ENCODE data around the gene FAM187B. TPM values are rescaled to one million over a fixed set of nuclear protein-coding genes. Genes with fewer than 3 reads are reported as not detected.
"Not testable (repeated sequence)": the region's sequence is repeated elsewhere in the genome, so short reads cannot be mapped to it uniquely, and the experiment has no call there.

FAM187B gene
- polyA plus RNA-seq, 1 donor: not detected

DNA sequence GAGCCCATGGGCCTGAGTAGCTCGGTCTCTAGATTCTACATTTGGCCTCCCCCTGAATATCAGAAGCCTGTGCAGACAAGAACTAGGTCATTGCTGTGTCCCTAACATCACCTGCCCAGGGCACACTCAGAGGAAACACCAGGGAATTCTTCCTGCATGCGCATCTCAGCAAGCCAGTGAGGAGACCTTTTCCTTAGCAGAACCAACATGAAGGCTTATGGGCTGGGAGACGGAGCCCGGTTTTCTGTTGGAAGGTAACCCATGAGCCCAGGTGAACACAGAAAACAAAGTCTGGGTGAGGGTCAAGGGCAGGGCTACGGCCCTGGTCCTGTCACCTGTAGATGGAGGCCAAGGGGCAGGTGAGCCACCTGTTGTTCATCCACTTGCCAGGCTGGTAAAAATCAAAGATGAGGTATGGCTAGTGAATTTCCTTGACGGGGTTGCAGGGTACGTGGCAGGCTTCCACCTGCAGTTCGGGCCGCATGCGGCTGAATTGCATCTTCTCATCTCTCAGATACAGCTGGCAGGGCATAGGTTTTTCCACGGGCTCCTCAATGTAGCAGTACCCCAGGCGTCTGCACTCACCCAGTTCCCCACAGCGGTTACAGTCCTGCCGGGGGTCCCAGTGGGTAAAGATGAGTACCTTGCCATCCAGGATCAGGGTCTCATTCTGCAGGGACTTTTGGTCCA, 3.6 kb upstream of the FAM187B start:
- Histone ChIP-seq H3K4me3 (ENCODE audit: low read length) (no peak overlapping the region), H3K36me3 (ENCODE audit: control insufficient read depth, insufficient read depth, low read length) (no peaks in the 10 kb centered on the region), H3K27me3 (ENCODE audit: control insufficient read depth, insufficient read depth, low read length) (no peaks in the 10 kb centered on the region), H3K9me3 (ENCODE audit: control insufficient read depth, low read depth, low read length) (no peaks in the 10 kb centered on the region), H3K4me1 (ENCODE audit: control insufficient read depth, insufficient read depth, low read length) (no peaks in the 10 kb centered on the region), H3K27ac (ENCODE audit: low read length) (no peak overlapping the region)
- WGBS (ENCODE audit: insufficient coverage, low lambda C conversion rate): no CpG with 5 or more reads among the region's 14 CpGs
- no peak for DNase-seq

GRCh38 chr19:35229601-35230000, 1.1 kb upstream of the FAM187B start:
- Histone ChIP-seq H3K9me3 (ENCODE audit: control insufficient read depth, low read depth, low read length) (no peaks in the 10 kb centered on the region), H3K4me3 (ENCODE audit: low read length) (no peak overlapping the region), H3K36me3 (ENCODE audit: control insufficient read depth, insufficient read depth, low read length) (no peaks in the 10 kb centered on the region), H3K4me1 (ENCODE audit: control insufficient read depth, insufficient read depth, low read length) (peaks cover 10% of the 10 kb centered on the region), H3K27ac (ENCODE audit: low read length) (no peak overlapping the region), H3K27me3 (ENCODE audit: control insufficient read depth, insufficient read depth, low read length) (no peaks in the 10 kb centered on the region)
- DNase-seq: no peak
- WGBS (ENCODE audit: insufficient coverage, low lambda C conversion rate): 90% methylated on average over 3 of the region's 8 CpGs

- H3K27ac ChIP-seq (ENCODE audit: low read length): no peak overlapping the region
- H3K4me3 ChIP-seq (ENCODE audit: low read length): no peak overlapping the region
- no CpG with 5 or more reads among the region's 5 CpGs for whole genome bisulfite sequencing (ENCODE audit: insufficient coverage, low lambda C conversion rate)
- peaks cover 10% of the 10 kb centered on the region for H3K4me1 ChIP-seq (ENCODE audit: control insufficient read depth, insufficient read depth, low read length)
- no peaks in the 10 kb centered on the region for H3K9me3 ChIP-seq (ENCODE audit: control insufficient read depth, low read depth, low read length)
- DNase-seq: no peak
- H3K27me3 ChIP-seq (ENCODE audit: control insufficient read depth, insufficient read depth, low read length): no peaks in the 10 kb centered on the region
- H3K36me3 ChIP-seq (ENCODE audit: control insufficient read depth, insufficient read depth, low read length): no peaks in the 10 kb centered on the region
Observed at GRCh38 chr19:35226748-35227147, 1.8 kb downstream of the FAM187B start.

DNA sequence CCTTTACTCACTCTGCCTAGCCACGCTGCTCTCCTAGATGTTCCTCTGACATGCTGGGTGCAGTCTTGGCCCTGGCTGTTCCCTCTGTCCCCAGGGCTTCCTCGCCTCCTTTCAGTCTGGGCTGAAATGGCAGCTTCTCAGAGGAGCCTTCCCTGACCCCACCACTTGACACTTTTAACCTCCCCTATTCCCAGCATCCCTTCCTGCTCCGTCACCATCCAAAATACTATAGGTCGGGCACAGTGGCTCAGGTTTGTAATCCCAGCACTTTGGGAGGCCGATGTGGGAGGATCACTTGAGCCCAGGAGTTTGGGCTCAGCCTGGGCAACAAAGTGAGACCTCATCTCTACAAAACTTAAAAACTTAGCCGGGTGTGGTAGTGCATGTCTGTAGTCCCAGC, 2.6 kb downstream of the FAM187B start:
- Histone ChIP-seq H3K9me3 (ENCODE audit: control insufficient read depth, low read depth, low read length) (no peaks in the 10 kb centered on the region), H3K36me3 (ENCODE audit: control insufficient read depth, insufficient read depth, low read length) (no peaks in the 10 kb centered on the region), H3K4me1 (ENCODE audit: control insufficient read depth, insufficient read depth, low read length) (peaks cover 12% of the 10 kb centered on the region), H3K27me3 (ENCODE audit: control insufficient read depth, insufficient read depth, low read length) (no peaks in the 10 kb centered on the region), H3K27ac (ENCODE audit: low read length) (no peak overlapping the region), H3K4me3 (ENCODE audit: low read length) (no peak overlapping the region)
- WGBS (ENCODE audit: insufficient coverage, low lambda C conversion rate): no CpG with 5 or more reads among the region's 6 CpGs
- DNase-seq: no peak

GRCh38 chr19:35224681-35225571, 3.6 kb downstream of the FAM187B start:
- no CpG with 5 or more reads among the region's 41 CpGs for WGBS (ENCODE audit: insufficient coverage, low lambda C conversion rate)

DNA sequence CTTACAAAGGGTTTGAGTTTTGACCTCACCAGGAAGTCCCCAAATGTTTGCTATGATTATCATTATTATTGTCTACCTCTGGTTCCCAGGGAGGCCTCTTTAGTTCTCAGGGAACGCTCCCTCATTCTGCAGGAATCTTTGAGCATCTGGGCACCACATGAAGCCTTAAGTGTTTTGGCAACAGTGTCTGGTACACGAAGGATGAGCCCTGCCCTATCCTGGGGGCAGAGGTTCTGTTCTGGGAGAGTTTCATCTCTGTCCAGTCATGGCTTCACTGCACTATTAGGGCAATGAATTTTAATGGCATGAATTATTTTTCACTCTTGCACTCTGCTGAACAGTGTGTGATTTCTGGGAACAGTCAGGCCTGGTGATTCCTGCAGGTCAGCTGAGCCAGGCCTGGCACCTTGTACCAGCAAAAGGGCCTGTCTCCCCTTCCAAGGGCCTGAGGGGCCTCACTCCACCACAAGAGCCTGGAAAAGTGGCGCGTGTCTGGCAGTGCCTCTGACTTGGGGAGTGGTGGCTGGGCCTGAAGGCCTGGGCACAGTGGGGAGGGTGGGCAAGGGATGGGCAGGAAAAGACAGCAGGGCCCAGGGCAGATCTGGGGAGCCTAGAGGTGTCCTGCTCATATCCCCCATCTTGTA, 4.6 kb downstream of the FAM187B start:
- Histone ChIP-seq H3K27me3 (ENCODE audit: control insufficient read depth, insufficient read depth, low read length) (no peaks in the 10 kb centered on the region), H3K27ac (ENCODE audit: low read length) (no peak overlapping the region), H3K4me1 (ENCODE audit: control insufficient read depth, insufficient read depth, low read length) (peaks cover 20% of the 10 kb centered on the region), H3K9me3 (ENCODE audit: control insufficient read depth, low read depth, low read length) (no peaks in the 10 kb centered on the region), H3K36me3 (ENCODE audit: control insufficient read depth, insufficient read depth, low read length) (no peaks in the 10 kb centered on the region), H3K4me3 (ENCODE audit: low read length) (no peak overlapping the region)
- no peak for DNase-seq
- no CpG with 5 or more reads among the region's 4 CpGs for WGBS (ENCODE audit: insufficient coverage, low lambda C conversion rate)

More at GRCh38 chr19:35224681-35225571, 3.6 kb downstream of the FAM187B start:
- peak in 1 of 2 donors; percentile 72 for DNase-seq
- H3K4me1 ChIP-seq (ENCODE audit: control insufficient read depth, insufficient read depth, low read length): peaks cover 20% of the 10 kb centered on the region
- no peak overlapping the region for H3K27ac ChIP-seq (ENCODE audit: low read length)
- no peak overlapping the region for H3K4me3 ChIP-seq (ENCODE audit: low read length)
- H3K27me3 ChIP-seq (ENCODE audit: control insufficient read depth, insufficient read depth, low read length): no peaks in the 10 kb centered on the region
- no peaks in the 10 kb centered on the region for H3K9me3 ChIP-seq (ENCODE audit: control insufficient read depth, low read depth, low read length)
- no peaks in the 10 kb centered on the region for H3K36me3 ChIP-seq (ENCODE audit: control insufficient read depth, insufficient read depth, low read length)

- Histone ChIP-seq H3K27me3 (ENCODE audit: control insufficient read depth, insufficient read depth, low read length) (no peaks in the 10 kb centered on the region), H3K36me3 (ENCODE audit: control insufficient read depth, insufficient read depth, low read length) (no peaks in the 10 kb centered on the region), H3K4me1 (ENCODE audit: control insufficient read depth, insufficient read depth, low read length) (peaks cover 20% of the 10 kb centered on the region), H3K27ac (ENCODE audit: low read length) (no peak overlapping the region), H3K4me3 (ENCODE audit: low read length) (no peak overlapping the region), H3K9me3 (ENCODE audit: control insufficient read depth, low read depth, low read length) (no peaks in the 10 kb centered on the region)
- WGBS (ENCODE audit: insufficient coverage, low lambda C conversion rate): no CpG with 5 or more reads among the region's 6 CpGs
- DNase-seq: no peak
Observed at GRCh38 chr19:35223084-35223790, 5.3 kb downstream of the FAM187B start.

DNA sequence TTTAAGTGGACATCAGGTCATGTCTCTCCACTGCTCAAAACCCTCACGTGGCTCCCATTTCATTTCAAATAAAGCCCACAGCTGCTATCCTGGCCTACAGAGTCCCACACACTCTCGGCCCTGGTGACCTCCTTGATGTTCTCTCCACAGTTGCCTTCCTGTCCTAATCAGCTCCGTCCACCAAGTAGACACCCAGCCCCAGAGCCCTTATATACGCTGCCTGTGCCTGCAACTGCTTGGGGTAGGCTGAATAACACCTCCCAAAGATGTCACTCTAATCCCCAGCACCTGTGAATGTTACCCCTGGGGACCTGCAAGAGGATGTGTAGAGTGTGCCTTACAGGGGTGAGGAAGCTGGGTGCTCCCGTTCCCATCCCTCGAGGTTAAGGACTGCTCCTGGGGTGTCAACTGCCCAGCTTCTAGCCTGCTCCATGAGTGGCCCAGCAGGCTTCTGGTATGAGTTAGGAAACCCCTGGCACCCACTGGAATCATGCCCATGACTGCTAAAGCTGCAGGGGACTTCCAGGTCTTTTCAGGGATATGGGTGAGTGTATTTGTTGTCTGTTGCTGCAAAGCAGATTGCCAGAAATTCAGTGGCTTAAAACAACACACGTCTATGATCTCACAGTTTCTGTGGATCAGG, 6.0 kb downstream of the FAM187B start:
- Histone ChIP-seq H3K27me3 (ENCODE audit: control insufficient read depth, insufficient read depth, low read length) (no peaks in the 10 kb centered on the region), H3K27ac (ENCODE audit: low read length) (no peak overlapping the region), H3K4me1 (ENCODE audit: control insufficient read depth, insufficient read depth, low read length) (peaks cover 20% of the 10 kb centered on the region), H3K4me3 (ENCODE audit: low read length) (no peak overlapping the region), H3K36me3 (ENCODE audit: control insufficient read depth, insufficient read depth, low read length) (no peaks in the 10 kb centered on the region), H3K9me3 (ENCODE audit: control insufficient read depth, low read depth, low read length) (no peaks in the 10 kb centered on the region)
- WGBS (ENCODE audit: insufficient coverage, low lambda C conversion rate): no CpG with 5 or more reads among the region's 7 CpGs
- no peak for DNase-seq

- WGBS (ENCODE audit: insufficient coverage, low lambda C conversion rate): no CpG with 5 or more reads among the region's 4 CpGs
- H3K27ac ChIP-seq (ENCODE audit: low read length): peak overlapping the region; percentile 65
- not testable (repeated sequence) for H3K9me3 ChIP-seq (ENCODE audit: control insufficient read depth, low read depth, low read length); H3K36me3 ChIP-seq (ENCODE audit: control insufficient read depth, insufficient read depth, low read length); H3K4me3 ChIP-seq (ENCODE audit: low read length); H3K27me3 ChIP-seq (ENCODE audit: control insufficient read depth, insufficient read depth, low read length); DNase-seq
- H3K4me1 ChIP-seq (ENCODE audit: control insufficient read depth, insufficient read depth, low read length): peaks cover 20% of the 10 kb centered on the region
Observed at GRCh38 chr19:35220973-35221590, 7.5 kb downstream of the FAM187B start.

Measured in large intestine (tissue), 3 donors.